HEK293 (cell line): ENCODE data around the gene ZNRF1.

Source experiments
- CTCF ChIA-PET: fragments of 350-600 bp; formaldehyde crosslinking; extraction: SDS; loops from one replicate; lab custom pipeline; 2021; ENCODE audit warnings: antibody characterized with exemption; lab: Yijun Ruan, JAX
- POLR2A ChIA-PET: fragments of 300-600 bp; formaldehyde crosslinking; extraction: SDS; loops from one replicate; lab custom pipeline; 2020; ENCODE audit warnings: antibody characterized with exemption, inconsistent platforms; lab: Yijun Ruan, JAX
- H3K27ac ChIP-seq: fragments of 200-500 bp; sonication (Bioruptor generic); 2 replicates; pipeline ENCODE4 v1.5.1; 2014; ENCODE audit warnings: low read depth, low read length, control low read depth, inconsistent platforms; ENCODE audit errors: extremely low read depth
- H3K36me3 ChIP-seq, 2 experiments: fragments of 200-500 bp in 1 of 2; sonication (Bioruptor generic) in 1 of 2; 1 replicate in 1 of 2; 2 replicates in 1 of 2; pipeline ENCODE4 v1.5.1; 2014 to 2017; ENCODE audit warnings: inconsistent platforms in 2 of 2, low read length in 2 of 2; ENCODE audit not compliant: control insufficient read depth in 2 of 2, insufficient read depth in 1 of 2
- H3K4me1 ChIP-seq: fragments of 200-500 bp; sonication (Bioruptor generic); 2 replicates; pipeline ENCODE4 v1.5.1; 2014; ENCODE audit warnings: mild to moderate bottlenecking, low read length, inconsistent platforms; ENCODE audit not compliant: control insufficient read depth, insufficient read depth
- H3K4me3 ChIP-seq: 2 replicates; pipeline ENCODE4 v1.5.1; 2011; ENCODE audit warnings: low read depth, mild to moderate bottlenecking, control low read depth, low read length, moderate library complexity
- H3K9me3 ChIP-seq: fragments of 200-500 bp; sonication (Bioruptor generic); 2 replicates; pipeline ENCODE4 v1.5.1; 2014; ENCODE audit warnings: low read depth, low read length, inconsistent platforms; ENCODE audit not compliant: control insufficient read depth, insufficient read depth
- AEBP2 ChIP-seq: fragments of 450-650 bp; formaldehyde crosslinking; IDR thresholded peaks from 2 replicates; pipeline ENCODE4 v1.5.1; 2016; ENCODE audit warnings: missing biosample characterization, missing genetic modification characterization, borderline replicate concordance
- MEIS1 ChIP-seq: sonication (generic); formaldehyde crosslinking; IDR thresholded peaks from 2 replicates; pipeline ENCODE4 v1.8.1; 2022; ENCODE audit warnings: missing genetic modification reagents, mild to moderate bottlenecking, borderline replicate concordance
- SALL2 ChIP-seq: fragments of 450-650 bp; formaldehyde crosslinking; IDR thresholded peaks from 2 replicates; pipeline ENCODE4 v1.5.0; 2017; ENCODE audit warnings: missing biosample characterization, mild to moderate bottlenecking, missing genetic modification characterization, borderline replicate concordance
- WT1 ChIP-seq: fragments of 450-650 bp; formaldehyde crosslinking; IDR thresholded peaks from 2 replicates; pipeline ENCODE4 v1.5.1; 2016; ENCODE audit warnings: missing biosample characterization, missing genetic modification characterization
- ZBTB48 ChIP-seq: fragments of 450-650 bp; formaldehyde crosslinking; IDR thresholded peaks from 2 replicates; pipeline ENCODE4 v1.5.1; 2016; ENCODE audit warnings: missing biosample characterization, missing genetic modification characterization
- ZBTB6 ChIP-seq: fragments of 450-650 bp; formaldehyde crosslinking; IDR thresholded peaks from 2 replicates; pipeline ENCODE4 v1.5.1; 2017; ENCODE audit warnings: missing biosample characterization, missing genetic modification characterization
- ZFP37 ChIP-seq: fragments of 450-650 bp; formaldehyde crosslinking; IDR thresholded peaks from 2 replicates; pipeline ENCODE4 v1.5.1; 2016; ENCODE audit warnings: missing biosample characterization, missing genetic modification characterization
- ZFP69B ChIP-seq: fragments of 450-650 bp; formaldehyde crosslinking; IDR thresholded peaks from 2 replicates; pipeline ENCODE4 v1.5.1; 2016; ENCODE audit warnings: missing biosample characterization, missing genetic modification characterization
- ZNF184 ChIP-seq: fragments of 450-650 bp; IDR thresholded peaks from 2 replicates; pipeline ENCODE4 v1.5.1; 2018; ENCODE audit warnings: missing biosample characterization, mild to moderate bottlenecking, missing genetic modification characterization
- ZNF23 ChIP-seq: fragments of 450-650 bp; formaldehyde crosslinking; IDR thresholded peaks from 2 replicates; pipeline ENCODE4 v1.5.1; 2016; ENCODE audit warnings: missing biosample characterization, missing genetic modification characterization, borderline replicate concordance
- ZNF248 ChIP-seq: fragments of 450-650 bp; formaldehyde crosslinking; IDR thresholded peaks from 2 replicates; pipeline ENCODE4 v1.5.1; 2017; ENCODE audit warnings: missing biosample characterization, missing genetic modification characterization
- ZNF274 ChIP-seq, 2 experiments: fragments of 200-500 bp in 1 of 2; fragments of 450-650 bp in 1 of 2; sonication (Bioruptor generic) in 1 of 2; formaldehyde crosslinking in 1 of 2; IDR thresholded peaks; 2 replicates each; pipeline versions ENCODE4 v1.5.1 to v1.6.1; 2014 to 2016; ENCODE audit warnings: borderline replicate concordance in 1 of 2, inconsistent platforms in 1 of 2, low read length in 1 of 2, missing biosample characterization in 1 of 2, missing genetic modification characterization in 1 of 2
- ZNF350 ChIP-seq: fragments of 450-650 bp; formaldehyde crosslinking; IDR thresholded peaks from 2 replicates; pipeline ENCODE4 v1.5.0; 2017; ENCODE audit warnings: missing biosample characterization, mild to moderate bottlenecking, missing genetic modification characterization
- ZNF404 ChIP-seq: fragments of 450-650 bp; formaldehyde crosslinking; IDR thresholded peaks from 2 replicates; pipeline ENCODE4 v1.5.1; 2017; ENCODE audit warnings: missing biosample characterization, missing genetic modification characterization
- ZNF48 ChIP-seq: fragments of 450-650 bp; formaldehyde crosslinking; IDR thresholded peaks from 2 replicates; pipeline ENCODE4 v1.5.1; 2016; ENCODE audit warnings: missing biosample characterization, missing genetic modification characterization
- ZNF510 ChIP-seq: fragments of 450-650 bp; formaldehyde crosslinking; IDR thresholded peaks from 2 replicates; pipeline ENCODE4 v1.5.1; 2018; ENCODE audit warnings: mild to moderate bottlenecking, missing genetic modification characterization, missing biosample characterization; ENCODE audit not compliant: insufficient replicate concordance
- ZNF555 ChIP-seq: fragments of 450-650 bp; formaldehyde crosslinking; conservative IDR thresholded peaks from 2 replicates; pipeline ENCODE4 v1.5.1; 2017; ENCODE audit warnings: missing biosample characterization, mild to moderate bottlenecking, missing genetic modification characterization, inconsistent platforms
- ZNF571 ChIP-seq: fragments of 450-650 bp; formaldehyde crosslinking; IDR thresholded peaks from 2 replicates; pipeline ENCODE4 v1.5.0; 2017; ENCODE audit warnings: missing biosample characterization, missing genetic modification characterization
- ZNF596 ChIP-seq: fragments of 450-650 bp; IDR thresholded peaks from 2 replicates; pipeline ENCODE4 v1.5.0; 2018; ENCODE audit warnings: missing biosample characterization, mild to moderate bottlenecking, missing genetic modification characterization, moderate library complexity
- ZNF768 ChIP-seq: fragments of 450-650 bp; formaldehyde crosslinking; IDR thresholded peaks from 2 replicates; pipeline ENCODE4 v1.5.1; 2018; ENCODE audit warnings: missing biosample characterization, mild to moderate bottlenecking, missing genetic modification characterization
- ZNF791 ChIP-seq: fragments of 450-650 bp; formaldehyde crosslinking; IDR thresholded peaks from 2 replicates; pipeline ENCODE4 v1.5.1; 2016; ENCODE audit warnings: missing biosample characterization, missing genetic modification characterization
- ZNF837 ChIP-seq: fragments of 450-650 bp; formaldehyde crosslinking; IDR thresholded peaks from 2 replicates; pipeline ENCODE4 v1.5.1; 2016; ENCODE audit warnings: missing biosample characterization, missing genetic modification characterization
- ZSCAN16 ChIP-seq: fragments of 450-650 bp; formaldehyde crosslinking; IDR thresholded peaks from 2 replicates; pipeline ENCODE4 v1.5.1; 2016; ENCODE audit warnings: missing biosample characterization, missing genetic modification characterization
- ZSCAN30 ChIP-seq: fragments of 450-650 bp; IDR thresholded peaks from 2 replicates; pipeline ENCODE4 v1.5.1; 2018; ENCODE audit warnings: missing biosample characterization, mild to moderate bottlenecking, missing genetic modification characterization, moderate library complexity
- TF ChIP-seq, protein P1 (sequence below): fragments of 450-650 bp; formaldehyde crosslinking; IDR thresholded peaks from 2 replicates; pipeline ENCODE4 v1.5.1; 2016; ENCODE audit warnings: missing biosample characterization, missing genetic modification characterization, borderline replicate concordance
- TF ChIP-seq, protein P2 (sequence below): fragments of 450-650 bp; formaldehyde crosslinking; IDR thresholded peaks from 2 replicates; pipeline ENCODE4 v1.5.1; 2017; ENCODE audit warnings: missing biosample characterization, missing genetic modification characterization

ZNRF1 gene

GRCh38 chr16:75075688-75076268 is 77.0 kb downstream of the ZNRF1 start (continued):
- TF ChIP-seq, protein P1, sequence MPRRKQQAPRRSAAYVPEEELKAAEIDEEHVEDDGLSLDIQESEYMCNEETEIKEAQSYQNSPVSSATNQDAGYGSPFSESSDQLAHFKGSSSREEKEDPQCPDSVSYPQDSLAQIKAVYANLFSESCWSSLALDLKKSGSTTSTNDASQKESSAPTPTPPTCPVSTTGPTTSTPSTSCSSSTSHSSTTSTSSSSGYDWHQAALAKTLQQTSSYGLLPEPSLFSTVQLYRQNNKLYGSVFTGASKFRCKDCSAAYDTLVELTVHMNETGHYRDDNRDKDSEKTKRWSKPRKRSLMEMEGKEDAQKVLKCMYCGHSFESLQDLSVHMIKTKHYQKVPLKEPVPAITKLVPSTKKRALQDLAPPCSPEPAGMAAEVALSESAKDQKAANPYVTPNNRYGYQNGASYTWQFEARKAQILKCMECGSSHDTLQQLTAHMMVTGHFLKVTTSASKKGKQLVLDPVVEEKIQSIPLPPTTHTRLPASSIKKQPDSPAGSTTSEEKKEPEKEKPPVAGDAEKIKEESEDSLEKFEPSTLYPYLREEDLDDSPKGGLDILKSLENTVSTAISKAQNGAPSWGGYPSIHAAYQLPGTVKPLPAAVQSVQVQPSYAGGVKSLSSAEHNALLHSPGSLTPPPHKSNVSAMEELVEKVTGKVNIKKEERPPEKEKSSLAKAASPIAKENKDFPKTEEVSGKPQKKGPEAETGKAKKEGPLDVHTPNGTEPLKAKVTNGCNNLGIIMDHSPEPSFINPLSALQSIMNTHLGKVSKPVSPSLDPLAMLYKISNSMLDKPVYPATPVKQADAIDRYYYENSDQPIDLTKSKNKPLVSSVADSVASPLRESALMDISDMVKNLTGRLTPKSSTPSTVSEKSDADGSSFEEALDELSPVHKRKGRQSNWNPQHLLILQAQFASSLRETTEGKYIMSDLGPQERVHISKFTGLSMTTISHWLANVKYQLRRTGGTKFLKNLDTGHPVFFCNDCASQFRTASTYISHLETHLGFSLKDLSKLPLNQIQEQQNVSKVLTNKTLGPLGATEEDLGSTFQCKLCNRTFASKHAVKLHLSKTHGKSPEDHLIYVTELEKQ (tag by site-specific recombination): no peak
- TF ChIP-seq ZNF350 (tag by site-specific recombination) (no peak), ZFP37 (tag by site-specific recombination) (no peak), ZSCAN30 (tag by site-specific recombination) (no peak), ZBTB48 (tag by site-specific recombination) (no peak), ZNF48 (tag by site-specific recombination) (no peak), ZNF404 (tag by site-specific recombination) (no peak), ZBTB6 (no peak), ZNF571 (tag by site-specific recombination) (no peak), ZNF510 (no peak)

DNA sequence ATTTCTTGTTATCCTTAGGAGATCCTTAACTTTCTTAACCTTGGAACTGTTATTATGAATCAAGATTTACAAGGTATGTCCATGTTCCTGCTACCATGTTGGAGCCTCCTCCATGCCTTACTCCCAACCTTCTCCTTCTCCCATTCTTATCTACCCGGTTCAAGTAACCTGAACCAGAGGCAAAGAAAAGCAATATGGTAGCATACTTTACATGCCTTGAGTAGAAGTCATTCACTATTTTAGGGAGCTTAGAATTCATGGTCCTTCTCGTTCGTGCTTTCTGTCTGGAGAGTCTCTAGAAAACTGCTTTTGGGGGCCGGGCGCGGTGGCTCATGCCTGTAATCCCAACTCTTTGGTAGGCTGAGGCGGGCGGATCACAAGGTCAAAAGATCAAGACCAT is 80.1 kb downstream of the ZNRF1 start:
- H3K4me3 ChIP-seq: no peak overlapping the region

More for the DNA sequence above, 80.1 kb downstream of the ZNRF1 start:
- Histone ChIP-seq H3K9me3 (no peaks in the 10 kb centered on the region), H3K27ac (no peak overlapping the region), H3K36me3 (no peaks in the 10 kb centered on the region), H3K4me1 (peaks cover 2% of the 10 kb centered on the region; the same call in 1 of the 2 replicates)
- no peak for TF ChIP-seq ZNF596 (tag by site-specific recombination)
- no peak for TF ChIP-seq ZNF274 (IDR thresholded peaks at IDR 0.05; ENCODE audit: low read length)
- no peak for TF ChIP-seq ZNF274 (tag by site-specific recombination; IDR thresholded peaks at IDR 0.05; ENCODE audit: borderline replicate concordance)
- TF ChIP-seq MEIS1 (CRISPR knock-in tag): no peak
- no peak for TF ChIP-seq ZNF768 (tag by site-specific recombination)
- TF ChIP-seq ZNF248: no peak
- no peak for TF ChIP-seq ZSCAN16 (tag by site-specific recombination)
- TF ChIP-seq ZNF23 (tag by site-specific recombination): no peak
- no peak for TF ChIP-seq ZNF555 (tag by site-specific recombination)
- TF ChIP-seq ZNF184 (tag by site-specific recombination): no peak
- TF ChIP-seq SALL2 (tag by site-specific recombination): no peak
- no peak for TF ChIP-seq WT1 (tag by site-specific recombination)
- no peak for TF ChIP-seq ZNF837 (tag by site-specific recombination)
- no peak for TF ChIP-seq ZFP69B
- TF ChIP-seq AEBP2 (tag by site-specific recombination): no peak
- TF ChIP-seq, protein P2, sequence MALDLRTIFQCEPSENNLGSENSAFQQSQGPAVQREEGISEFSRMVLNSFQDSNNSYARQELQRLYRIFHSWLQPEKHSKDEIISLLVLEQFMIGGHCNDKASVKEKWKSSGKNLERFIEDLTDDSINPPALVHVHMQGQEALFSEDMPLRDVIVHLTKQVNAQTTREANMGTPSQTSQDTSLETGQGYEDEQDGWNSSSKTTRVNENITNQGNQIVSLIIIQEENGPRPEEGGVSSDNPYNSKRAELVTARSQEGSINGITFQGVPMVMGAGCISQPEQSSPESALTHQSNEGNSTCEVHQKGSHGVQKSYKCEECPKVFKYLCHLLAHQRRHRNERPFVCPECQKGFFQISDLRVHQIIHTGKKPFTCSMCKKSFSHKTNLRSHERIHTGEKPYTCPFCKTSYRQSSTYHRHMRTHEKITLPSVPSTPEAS (tag by site-specific recombination): no peak
- TF ChIP-seq ZNF791 (tag by site-specific recombination): no peak
- POLR2A ChIA-PET: no interaction called here
- CTCF ChIA-PET: no interaction called here
